GM12801 (cell line): ENCODE measurements around the gene SHISAL2A.

Experiments
- TF ChIP-seq, protein P1 (sequence below): IDR thresholded peaks from one replicate; pipeline ENCODE4 v1.5.1; 2011; ENCODE audit warnings: control low read depth; ENCODE audit not compliant: insufficient read length; ENCODE audit errors: extremely low read depth

The SHISAL2A gene

GRCh38 chr1:52632732-52633290 is at the start of gene SHISAL2A:
Gene SHISAL2A, plus strand, starts transcription at chr1:52633168. Its CDS starts 326 bp downstream, at chr1:52633494.
- TF ChIP-seq, protein P1, sequence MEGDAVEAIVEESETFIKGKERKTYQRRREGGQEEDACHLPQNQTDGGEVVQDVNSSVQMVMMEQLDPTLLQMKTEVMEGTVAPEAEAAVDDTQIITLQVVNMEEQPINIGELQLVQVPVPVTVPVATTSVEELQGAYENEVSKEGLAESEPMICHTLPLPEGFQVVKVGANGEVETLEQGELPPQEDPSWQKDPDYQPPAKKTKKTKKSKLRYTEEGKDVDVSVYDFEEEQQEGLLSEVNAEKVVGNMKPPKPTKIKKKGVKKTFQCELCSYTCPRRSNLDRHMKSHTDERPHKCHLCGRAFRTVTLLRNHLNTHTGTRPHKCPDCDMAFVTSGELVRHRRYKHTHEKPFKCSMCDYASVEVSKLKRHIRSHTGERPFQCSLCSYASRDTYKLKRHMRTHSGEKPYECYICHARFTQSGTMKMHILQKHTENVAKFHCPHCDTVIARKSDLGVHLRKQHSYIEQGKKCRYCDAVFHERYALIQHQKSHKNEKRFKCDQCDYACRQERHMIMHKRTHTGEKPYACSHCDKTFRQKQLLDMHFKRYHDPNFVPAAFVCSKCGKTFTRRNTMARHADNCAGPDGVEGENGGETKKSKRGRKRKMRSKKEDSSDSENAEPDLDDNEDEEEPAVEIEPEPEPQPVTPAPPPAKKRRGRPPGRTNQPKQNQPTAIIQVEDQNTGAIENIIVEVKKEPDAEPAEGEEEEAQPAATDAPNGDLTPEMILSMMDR = no peak

DNA sequence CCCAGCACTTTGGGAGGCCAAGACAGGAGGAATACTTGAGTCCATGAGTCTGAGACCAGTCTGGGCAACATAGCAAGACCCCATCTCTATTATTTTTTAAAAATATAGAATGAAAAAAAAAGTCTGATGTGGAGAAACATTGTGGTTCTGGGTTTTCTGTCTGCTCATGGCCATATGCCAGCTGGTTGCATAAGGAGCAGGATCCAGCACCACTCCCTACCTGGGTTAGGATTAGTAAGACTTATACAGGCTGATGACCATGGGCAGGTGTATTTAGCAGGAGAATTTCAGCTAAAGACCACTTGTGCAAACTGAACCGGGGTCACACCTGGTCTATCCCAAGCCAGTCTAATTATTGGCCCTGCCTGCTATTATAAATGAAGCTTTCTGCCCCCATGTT is 47.5 kb upstream of the SHISAL2A start:
- TF ChIP-seq, protein P1 = no peak

- TF ChIP-seq, protein P1 = no peak
Measured at GRCh38 chr1:52588027-52588426, 44.9 kb upstream of the SHISAL2A start.

GRCh38 chr1:52588535-52588934 is 44.4 kb upstream of the SHISAL2A start:
- TF ChIP-seq, protein P1 = no peak

DNA sequence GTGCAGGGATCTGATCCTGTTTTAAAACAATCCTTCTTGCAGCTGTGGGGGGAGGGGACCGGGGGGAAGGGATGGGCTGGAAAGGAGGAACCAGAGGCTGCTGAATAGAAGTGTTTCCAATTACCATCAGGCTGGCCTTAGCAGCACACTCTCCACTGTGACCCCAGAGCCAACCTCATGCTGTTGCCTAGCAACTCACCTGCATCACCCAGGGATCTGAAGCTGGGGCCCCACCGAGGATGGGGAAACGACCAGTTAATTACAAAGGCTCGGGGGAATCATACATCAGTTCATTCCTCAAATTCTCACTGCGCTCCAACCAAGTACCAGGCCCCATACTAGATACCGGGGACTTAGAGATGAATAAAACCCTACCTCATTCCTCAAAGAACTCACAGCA is 42.7 kb upstream of the SHISAL2A start:
- TF ChIP-seq, protein P1 = no peak

DNA sequence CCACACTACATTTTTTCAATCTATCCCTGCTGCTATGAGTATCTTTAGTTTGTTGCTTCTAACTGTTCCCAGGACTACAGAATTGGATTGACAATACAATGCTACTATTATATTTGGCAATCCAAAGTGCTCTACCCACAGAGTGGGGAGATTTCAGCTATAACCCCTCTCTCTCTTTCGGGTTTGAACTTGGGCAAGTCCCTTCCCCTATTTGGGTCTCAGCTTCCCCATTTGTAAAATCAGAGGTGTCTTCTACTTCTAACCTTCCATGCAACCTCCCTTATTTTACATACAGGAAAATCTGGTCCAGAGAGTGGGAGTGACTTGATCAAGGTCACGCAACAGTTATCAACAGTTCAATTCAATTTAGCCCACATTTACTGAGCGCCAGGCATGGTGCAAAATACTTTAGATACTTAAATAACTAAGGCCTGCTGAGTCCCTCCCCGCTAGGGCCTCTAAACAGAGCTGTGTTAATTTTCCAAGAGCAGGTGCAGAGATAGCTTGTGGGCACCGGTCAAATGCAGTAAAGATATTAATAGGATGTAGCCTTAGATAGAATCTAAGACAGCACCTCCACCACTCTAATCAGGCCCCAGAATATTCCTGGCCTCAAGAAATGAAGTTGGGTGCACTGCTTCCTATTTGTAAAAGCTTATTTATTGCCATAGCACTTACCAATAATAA is 40.2 kb upstream of the SHISAL2A start:
- TF ChIP-seq, protein P1 = no peak

- TF ChIP-seq, protein P1 = no peak
Measured at GRCh38 chr1:52593495-52593894, 39.5 kb upstream of the SHISAL2A start.
